Muscle of arm (tissue), 14 donors: ENCODE measurements around the gene CFAP100. TPM values are rescaled to one million over a fixed set of nuclear protein-coding genes. Genes with fewer than 3 reads are reported as not detected.

ENCODE experiments used
- DNase-seq: peaks from one replicate; pipeline ENCODE4 v3.0.0-alpha.2; 2013
- long read RNA-seq, 11 donors: transcript quantifications; one replicate each; lab custom pipeline, GENCODE V29; 2026
- polyA plus RNA-seq, 12 donors: library from polyadenylated mRNA; unstranded; fragments of 120-200 nt; gene quantifications; one replicate each; pipeline ENCODE4 v1.2.1, GENCODE V29; 2013; ENCODE audit not compliant: insufficient read length in 12 of 12

CFAP100 gene
- polyA plus RNA-seq = 1 to 10 TPM in 1 of 12 donors, under 1 TPM in 5, not detected in 6; 0.12 to 1.1 (median 0.93) TPM
- long read RNA-seq, donor 1 = 0 reads
- long read RNA-seq, donor 2 = 0 reads
- long read RNA-seq, donor 3 = 0 reads
- long read RNA-seq, donor 4 = 0 reads
- long read RNA-seq, donor 5 = 0 reads
- long read RNA-seq, donor 6 = 0 reads
- long read RNA-seq, donor 7 = 0 reads
- long read RNA-seq, donor 8 = 0 reads
- long read RNA-seq, donor 9 = 0 reads
- long read RNA-seq, donor 10 = 0 reads
- long read RNA-seq, donor 11 = 0 reads

DNA sequence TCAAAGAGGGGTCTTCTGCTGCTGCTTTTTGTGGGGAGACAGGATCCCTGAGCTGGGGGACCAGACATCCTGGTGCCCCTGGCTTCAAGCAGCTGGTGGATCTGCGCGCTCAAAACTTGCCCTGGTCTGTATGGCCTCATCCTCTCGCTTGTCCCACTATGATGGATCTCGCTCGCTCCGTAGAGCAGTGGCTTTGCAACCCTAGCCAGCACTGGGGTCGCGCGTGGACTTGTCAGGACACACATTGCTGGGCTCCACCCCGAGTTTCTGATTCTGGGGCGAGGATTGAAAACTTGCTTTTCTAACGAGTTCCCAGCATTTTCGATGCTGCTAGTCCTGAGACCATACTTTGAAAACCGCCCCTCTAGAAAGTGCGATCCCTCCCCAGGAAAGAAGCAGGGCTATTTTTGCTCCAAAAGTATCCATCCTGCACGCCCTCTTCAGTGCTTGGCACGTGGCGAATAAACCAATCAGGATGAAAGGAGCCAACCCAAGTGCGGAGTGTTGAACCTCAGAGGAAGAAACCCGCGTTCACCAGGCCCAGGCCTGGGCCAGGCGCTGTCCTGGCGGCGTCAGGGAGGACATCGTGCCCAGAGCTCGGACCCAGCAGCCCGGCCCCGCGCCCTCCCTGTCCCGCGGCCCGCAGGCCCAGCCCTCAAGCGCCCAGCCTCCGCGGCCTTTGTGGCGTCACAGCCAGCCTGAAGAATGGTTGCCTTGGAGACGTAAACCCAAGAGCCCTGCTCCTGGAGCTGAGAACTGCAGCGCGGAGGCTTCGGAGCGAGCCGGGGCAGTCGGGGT, at the start of gene CFAP100:
CFAP100 (plus strand) TSS at position 731 of the 798 bp plus-strand sequence. CDS start 1,092 bp downstream, outside the sequence.
- DNase-seq = peak; percentile 39

DNA sequence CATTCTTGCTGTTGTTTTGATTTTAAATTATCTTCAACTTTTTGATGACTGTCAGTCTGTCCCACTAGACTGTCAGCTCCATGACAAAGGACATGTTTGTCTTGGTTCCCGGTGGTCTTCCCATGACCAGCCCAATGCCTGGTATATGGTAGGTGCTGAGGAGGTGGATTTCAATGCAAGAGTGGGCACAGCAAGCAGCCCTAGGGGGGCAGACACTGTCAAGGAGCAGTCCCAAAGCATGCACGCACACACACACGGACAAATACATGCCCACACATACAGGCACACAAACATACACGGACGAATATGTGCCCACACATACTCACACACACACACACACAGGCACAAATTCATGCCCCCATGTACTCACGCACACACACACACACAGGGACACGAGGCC, 49.5 kb upstream of the CFAP100 start:
- DNase-seq = no peak

DNA sequence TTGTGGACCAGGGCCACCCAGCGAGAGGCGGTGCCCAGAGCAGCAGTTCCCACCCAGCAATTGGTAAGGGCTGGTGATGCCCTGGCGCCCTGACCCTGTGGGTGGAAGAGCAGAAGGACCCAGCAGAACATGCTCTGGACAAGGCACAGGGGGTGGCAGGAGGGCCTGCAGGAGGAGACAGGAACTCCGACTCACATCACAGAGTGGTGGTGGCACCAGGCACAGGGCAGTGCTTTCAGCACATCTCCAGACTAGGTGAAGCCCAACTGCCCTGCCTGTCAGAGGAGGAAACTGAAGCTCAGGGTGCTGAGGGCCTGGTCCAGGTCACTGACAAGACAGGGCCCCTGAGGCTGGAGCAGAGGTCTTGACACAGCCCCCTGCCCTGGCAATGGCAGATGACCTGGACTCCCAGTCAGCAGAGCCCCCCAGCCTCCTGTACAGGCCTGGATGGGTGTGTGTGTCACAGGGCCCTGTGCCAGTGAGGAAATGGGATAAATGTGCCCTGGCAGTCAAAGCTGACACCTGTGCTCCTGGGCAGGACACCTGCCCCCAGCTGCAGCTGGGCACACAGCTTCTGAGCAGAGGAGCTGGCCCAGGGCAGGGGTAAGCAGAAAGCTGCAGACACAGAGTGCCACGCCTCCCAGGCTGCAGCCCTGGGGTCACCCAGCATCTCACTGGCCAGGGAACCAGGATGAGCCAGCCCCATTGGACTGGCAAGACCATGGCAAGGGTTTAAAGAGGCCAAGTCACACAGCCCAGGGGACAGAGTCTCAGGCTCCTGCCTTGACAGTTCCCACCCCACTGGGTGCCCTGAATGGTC, 48.9 kb upstream of the CFAP100 start:
- DNase-seq = no peak

DNA sequence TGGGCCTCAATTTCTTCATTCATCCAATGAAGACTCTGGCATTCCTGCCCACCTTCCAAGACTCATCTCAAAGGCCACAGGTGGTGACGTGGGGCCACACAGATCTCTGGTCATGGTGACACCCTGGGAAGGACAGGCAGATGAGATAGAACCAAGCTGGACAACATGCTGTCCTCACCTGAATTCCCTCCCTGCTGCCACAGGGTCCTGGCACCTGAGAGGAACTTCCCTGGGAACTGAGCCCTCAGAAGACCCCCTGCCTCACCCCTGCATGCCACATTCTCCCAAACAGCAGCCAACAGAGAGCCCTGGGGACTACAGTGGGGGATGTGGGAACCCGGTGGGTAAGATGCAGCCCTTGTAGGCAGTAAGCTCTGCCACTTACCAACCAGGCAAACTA, 48.2 kb upstream of the CFAP100 start:
- no peak for DNase-seq

DNA sequence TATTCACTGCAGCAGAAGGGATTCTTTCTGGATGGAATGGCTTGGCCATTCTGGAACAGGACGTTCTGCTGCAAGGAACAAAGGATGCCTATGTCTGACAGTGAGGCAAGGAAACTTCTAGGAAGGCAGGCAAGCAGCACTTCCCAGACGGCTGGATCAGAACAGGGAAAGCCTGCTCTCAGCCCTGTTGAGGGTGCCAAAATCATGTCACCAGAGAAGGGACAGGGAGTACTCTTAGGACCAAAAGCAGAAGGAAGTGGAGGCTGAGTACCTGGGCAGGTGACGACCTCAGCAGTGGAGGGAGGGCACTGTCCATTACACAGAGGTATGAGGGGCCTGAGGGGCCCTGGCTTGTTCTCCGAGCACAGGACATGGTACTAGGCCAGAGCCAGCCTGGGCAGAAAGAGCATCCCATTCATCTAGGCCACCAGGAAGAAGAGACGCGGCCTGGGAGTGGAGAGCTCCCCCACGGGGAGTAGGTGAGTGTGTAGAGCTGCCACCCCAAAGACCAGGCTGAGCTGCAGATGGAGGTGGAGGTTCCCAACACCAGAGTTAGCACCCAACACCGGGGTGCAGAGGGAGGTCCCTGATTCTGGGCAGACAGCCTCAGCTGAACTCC, 47.1 kb upstream of the CFAP100 start:
- no peak for DNase-seq

DNA sequence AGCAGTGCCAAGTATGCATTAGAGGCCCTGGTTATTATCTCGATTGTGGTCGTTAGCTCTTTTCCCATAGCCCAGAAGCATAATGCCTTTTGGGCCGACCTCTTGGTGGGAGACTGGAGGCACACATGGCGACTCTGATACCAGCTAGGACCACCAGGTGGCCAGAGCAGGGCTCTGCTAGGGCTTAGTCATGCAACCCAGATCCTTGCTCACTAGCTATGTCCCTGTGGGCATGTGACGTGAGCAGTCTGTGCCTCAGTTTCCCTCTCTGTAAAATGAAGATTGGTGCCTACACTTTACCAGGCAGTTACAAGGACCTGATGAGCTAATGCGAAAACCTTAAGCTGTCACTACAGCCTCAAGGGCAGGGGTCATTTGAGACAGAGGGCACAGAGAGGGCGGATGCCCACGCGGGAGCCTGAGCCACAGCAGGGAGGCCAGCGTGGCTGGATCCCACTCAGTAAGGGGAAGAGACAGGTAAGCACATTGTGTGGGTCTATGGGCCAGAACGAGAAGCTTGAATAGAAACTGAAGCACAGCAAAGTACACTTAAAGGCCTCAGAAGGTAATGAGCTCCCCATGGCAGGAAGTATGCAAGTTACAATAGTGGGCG, 46.3 kb upstream of the CFAP100 start:
- no peak for DNase-seq

DNA sequence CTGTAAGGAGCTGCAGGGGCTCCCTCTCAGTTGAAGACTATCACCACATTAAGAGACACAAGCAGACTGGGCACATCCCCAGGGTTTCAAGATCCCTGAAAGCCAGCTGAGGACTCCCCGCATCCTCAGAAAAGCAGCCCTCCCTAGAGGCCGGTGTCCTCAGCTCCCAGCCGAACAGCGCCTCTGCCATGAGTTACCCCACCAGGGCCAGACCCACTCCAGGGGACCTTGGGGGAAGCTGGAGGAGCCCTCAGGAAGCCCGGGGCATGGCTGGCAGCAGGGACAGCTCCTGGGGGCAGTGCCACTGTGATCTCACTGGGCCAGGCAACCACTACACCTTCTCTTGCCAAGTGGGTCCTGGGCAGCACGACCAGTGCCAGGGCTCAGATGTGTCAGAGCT, 45.6 kb upstream of the CFAP100 start:
- no peak for DNase-seq

DNA sequence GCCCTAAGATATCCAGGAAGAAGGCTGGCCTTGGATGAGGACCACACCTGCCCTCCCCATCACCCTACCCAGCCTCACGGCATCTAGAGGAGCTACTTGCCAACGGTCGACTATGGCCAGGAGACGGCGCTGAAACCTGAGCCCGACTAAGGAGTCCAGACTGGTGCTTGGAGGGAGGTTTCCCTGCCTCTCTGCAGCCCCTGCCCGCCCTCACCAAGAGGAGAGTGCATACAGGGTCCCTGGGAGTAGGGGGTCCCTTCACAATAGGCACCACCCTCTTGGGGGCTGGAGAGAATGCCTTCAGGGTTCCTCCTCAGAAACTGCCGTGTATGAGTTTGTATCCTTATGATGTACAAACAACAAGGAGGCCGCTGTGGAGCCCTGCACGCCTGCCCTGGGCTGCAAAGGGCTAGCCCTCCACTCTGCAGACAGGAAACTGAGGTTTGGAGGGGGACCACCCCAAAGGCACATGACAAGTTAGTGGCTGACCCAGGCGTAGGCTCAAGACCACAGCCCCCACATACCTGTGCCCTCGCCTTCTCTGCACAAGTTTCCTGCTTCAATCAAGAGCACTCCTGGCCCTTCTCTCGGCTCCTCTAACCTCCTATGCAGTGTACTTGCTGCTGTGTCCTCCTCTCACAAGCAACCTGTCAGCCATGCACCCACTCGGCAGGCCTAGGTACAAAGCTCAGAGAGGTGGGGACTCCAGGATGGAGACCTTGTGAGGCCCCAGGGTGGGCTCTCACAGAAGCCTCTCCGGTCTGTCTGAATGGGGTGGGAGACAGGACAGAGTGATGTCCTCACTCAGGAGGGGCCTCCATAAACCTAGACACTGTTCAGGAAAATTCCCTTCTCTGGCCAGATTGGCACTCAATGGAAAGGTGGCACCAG, 44.9 kb upstream of the CFAP100 start:
- DNase-seq = no peak

DNA sequence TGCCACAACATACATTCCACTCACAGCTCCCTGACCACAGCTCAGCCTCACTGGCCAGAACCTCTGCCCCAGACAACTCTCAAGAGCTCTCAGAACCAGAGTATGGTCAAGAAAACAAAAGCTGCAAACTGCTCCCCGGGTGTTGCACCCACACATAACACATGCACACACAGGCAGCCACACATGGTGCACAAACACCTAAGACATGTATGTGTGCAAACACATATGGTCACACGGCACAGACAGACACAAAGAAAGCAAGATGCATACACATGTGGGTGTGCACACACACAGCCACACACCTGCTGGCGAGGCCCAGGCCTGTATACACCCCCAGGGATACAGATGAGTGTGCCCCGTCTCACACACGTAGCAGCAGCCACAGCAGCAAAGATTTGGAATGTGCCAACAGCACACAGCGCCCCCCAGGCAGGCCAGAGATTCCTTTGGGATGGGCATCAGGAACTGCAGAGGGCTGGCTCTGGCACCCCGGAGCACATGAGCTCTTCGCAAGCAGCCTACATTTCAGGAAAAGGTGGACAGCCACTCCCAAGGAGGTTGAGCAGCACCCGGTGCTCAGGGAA, 44.1 kb upstream of the CFAP100 start:
- DNase-seq = no peak

DNA sequence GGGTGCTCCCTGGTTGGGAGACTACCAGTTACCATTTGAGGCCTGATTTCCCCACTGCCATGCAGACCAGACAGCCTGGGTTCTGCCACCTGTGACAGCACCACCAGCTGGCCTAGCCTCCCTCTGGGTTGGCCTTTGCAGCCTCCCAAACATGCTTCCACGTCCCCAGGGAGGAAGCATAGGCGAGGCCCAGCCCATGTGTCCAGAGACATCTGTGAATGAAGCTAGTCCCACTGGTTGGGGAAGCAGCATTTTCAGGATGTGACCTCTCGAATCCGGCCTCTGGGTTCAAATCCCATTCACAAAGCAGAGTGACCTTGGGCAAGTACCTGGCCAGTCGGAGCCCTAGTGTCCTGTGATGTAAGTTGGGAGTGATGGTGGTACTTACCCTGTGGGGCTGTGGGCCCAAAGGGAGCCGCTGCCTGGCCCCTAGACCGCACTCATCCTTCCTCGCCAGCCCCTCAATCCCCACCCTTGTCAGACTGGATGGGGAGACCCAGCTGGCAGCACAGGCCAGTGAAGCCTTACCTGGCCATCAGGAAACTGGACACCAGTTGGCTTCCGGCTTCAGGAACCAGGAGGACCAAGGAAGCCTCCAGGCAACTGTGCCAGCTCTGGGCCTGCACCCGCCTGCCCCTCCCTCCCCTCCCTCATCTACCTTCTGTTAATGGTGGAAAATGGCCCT, 43.5 kb upstream of the CFAP100 start:
- no peak for DNase-seq

DNA sequence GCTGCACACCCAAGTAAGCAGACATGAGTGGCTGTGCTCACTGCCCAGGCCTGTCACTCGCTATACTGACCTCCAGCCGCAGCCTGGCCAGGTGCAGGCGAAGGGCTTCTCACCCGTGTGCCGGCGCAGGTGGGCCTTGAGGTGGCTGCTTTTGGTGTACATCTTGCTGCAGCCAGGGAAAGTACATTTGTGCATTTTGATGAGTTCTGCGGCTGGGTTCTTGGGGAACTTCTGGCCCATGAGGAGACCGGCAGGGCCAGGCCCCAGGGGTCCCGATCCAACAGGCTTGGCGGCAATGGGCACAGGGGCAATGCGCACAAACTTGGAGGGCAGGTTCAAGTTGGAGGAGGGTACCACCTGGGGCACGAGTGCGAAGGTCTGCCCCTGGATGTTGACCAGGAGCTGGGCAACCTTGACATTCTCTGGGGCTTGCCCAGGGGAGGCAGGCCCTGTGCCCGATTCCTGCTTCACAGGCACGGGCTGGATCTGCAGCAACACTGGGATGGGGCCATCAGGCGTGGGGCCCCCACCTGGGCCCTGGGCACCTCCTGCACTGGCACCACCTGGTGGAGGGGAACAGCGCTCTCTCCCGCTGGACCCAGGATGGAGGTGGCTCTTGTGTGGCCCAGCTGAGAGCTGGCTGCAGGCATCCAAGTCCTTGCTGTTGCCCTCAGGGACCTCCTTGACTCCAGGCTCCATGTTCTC, 42.8 kb upstream of the CFAP100 start:
- DNase-seq = no peak

DNA sequence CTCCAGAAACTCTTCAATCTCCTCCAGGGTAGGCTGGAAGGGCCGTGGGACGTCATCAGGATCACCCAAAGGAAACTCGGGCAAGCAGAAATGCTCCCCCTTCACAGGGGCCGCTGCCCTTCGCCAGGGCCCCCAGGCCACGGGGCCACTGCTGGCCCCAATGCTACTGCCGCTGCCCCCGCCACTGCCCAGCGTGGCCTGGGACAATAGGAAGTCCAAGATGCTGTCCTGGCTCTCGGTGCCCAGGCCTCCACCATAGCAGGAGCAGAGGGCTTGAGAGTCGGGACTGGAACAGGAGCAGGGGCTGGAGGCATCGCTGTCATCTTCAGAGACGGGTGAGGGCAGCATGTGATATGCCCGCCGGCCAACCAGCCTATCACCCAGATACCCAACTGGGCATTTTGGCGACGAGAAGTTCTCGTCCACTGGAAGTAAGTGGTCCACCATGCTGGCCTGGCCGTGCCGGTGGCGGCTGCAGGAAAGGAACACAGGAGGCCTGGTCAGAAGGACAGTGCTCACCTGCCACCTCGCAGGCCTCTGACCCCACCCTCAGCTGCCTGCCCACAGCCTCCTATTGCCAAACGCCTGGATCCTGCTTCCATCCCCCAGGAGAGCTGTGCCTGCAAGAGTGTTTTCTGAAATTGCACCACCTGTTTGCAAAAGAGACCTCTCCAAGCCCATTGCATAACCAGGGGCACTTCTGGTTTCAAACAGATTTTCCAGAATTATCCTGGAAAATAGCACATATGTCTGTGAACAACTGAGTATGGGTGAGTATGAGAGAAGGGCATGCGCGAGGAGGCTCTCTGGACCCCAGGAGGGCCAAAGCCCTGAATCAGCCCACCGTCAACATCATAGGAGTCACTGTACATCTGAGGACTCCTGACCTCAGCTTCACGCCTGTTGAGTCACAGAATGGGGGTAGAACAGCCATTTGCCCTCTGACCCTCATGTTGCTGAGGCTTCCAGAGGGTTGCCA, 41.9 kb upstream of the CFAP100 start:
- no peak for DNase-seq

DNA sequence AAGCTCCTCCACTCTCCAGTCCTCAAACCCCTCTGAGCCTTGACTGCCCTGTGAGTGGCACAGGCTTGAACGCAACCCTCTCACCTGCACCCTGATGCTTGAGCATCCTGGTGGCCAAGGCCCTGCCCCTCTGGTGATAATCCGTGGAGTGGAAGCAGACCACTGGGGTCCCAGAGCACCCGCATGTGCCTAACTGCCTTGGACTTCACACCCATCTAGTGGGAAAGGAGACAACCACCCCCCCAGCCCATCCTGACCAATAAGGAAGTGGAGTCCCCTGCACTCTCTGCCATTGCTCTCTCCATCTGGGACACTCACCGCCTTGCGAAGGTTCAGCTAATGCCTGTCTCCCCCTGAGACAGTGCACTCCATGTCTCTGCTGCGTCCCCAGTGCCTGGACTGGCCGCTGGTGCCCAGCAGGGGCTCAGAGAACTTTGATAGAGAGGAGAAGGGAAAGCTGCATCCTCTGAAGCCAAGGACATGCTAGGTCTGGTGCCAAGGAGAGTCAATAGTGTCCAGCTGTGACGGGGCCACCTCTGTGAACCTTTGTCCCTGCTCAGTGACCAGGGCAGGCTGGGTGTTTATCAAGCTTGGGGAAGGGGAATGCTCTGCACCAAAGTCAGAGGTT, 40.9 kb upstream of the CFAP100 start:
- no peak for DNase-seq

DNA sequence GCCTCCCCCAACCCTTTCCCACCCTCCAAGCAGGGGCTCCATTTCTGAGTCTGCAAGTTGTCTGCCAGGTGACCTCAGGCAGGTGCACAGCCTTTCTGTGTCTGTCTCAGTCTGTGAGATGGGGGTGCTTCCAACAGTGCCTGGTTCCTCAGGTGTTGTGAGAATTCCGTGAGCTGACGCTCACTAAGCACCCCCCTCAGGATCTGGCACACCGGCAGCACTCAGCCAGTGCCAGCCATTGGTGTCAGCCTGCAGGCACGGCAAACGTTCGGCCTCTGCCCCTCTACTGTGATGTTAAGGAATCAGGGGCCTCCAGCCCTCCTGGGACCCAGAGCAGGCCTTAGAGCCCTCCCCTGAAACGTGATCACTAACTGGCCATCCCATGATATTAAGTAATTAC, 39.9 kb upstream of the CFAP100 start:
- no peak for DNase-seq

DNA sequence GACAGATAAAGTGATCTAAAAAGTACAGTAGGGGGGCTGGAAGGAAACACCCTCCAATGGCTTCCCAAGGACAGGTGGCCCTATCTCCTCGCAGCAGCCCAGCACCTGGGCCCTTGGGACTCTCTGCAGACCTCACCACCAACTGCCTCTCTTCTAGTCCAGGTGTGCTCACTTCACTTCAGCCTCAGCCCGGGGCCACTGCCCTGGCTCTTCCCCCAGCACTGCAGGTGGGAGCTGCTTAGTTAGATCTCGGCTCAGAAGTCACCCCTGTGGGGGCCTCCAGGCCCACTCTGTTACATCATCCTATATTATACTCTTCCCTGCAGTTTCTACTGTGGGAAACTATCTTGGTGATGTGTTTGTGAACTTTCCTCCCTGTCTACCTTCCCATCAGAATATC, 39.5 kb upstream of the CFAP100 start:
- no peak for DNase-seq

DNA sequence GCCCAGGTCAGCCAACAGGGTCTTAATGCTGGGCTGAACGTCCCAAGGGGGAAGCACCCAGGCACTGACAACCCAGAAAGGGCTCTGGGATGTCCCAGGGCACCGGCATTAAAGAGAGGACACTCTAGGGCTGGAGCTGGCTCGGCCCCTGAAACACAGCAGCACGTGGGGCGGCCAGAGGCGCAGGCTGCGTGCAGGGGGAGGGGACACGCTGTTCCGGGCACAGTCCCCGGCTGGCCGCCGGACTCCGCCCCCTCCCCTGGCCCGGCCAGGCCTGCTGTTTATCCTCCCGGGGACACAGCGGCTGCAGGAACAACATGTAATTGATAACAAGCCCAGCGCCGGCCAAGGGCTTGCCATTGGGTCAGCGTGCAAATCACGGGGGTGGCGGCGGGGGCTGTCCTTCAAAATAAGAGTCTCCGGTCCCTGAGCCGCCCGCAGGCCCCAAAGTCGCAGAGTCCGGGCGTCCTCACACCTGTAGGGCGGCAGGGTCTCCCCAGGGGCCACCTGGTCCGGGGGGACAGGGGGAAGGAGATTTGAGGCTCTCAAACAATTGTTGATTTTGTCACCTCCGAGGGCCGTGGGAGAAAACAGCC, 38.8 kb upstream of the CFAP100 start:
- DNase-seq = peak; percentile 81
